ENCODE results near the gene SIRPG.

Gene SIRPG

DNA sequence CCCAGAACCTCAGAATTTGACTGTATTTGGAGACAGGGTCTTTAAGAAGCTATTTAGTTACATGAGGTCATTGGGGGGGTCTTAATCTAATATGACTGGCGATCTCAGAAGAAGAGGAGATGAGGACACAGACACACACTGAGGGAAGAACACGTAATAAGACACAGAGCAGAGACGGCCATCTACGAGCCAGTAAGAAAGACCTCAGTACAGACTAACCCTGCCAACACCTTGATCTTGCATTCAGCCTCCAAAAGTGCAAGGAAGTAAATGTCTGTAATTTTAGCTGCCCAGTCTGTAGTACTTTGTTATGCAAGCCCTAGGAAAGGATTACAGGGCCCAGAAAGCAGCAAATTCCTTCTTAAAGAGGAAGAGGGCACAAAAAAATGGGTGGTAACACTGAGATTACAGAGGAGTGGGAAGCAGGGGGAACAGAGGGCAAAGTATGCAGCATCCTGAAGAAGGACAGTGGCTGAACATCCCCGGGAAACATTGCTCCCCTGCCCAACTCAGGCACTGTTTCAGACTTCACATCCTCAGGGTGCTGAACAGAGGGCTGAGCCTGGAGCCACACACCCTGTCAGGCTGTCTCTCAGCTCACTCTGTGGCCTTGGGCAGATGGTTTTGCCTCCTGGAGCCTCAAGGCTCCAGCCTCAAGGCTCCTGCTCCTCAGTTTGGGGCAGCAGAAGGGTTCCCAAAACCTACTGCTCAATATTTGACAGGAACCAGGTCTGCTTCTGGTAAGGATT, 27.9 kb upstream of the SIRPG start:
- H3K27ac ChIP-seq (ENCODE audit: extremely low read depth, low read depth, low read length): no peak overlapping the region
- no peaks in the 10 kb centered on the region for H3K4me1 ChIP-seq (ENCODE audit: control insufficient read depth, insufficient read depth, low read length)
- TF ChIP-seq REST (tag by site-specific recombination; IDR thresholded peaks at IDR 0.05) (no peak), ZNF280D (tag by site-specific recombination; IDR thresholded peaks at IDR 0.05) (no peak), YY2 (tag by site-specific recombination; IDR thresholded peaks at IDR 0.05) (no peak)
- TF ChIP-seq, protein P1, sequence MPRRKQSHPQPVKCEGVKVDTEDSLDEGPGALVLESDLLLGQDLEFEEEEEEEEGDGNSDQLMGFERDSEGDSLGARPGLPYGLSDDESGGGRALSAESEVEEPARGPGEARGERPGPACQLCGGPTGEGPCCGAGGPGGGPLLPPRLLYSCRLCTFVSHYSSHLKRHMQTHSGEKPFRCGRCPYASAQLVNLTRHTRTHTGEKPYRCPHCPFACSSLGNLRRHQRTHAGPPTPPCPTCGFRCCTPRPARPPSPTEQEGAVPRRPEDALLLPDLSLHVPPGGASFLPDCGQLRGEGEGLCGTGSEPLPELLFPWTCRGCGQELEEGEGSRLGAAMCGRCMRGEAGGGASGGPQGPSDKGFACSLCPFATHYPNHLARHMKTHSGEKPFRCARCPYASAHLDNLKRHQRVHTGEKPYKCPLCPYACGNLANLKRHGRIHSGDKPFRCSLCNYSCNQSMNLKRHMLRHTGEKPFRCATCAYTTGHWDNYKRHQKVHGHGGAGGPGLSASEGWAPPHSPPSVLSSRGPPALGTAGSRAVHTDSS (tag by site-specific recombination; IDR thresholded peaks at IDR 0.05): no peak
- POLR2A ChIA-PET: no interaction called here
- CTCF ChIA-PET: no interaction called here
- H3K9me3 ChIP-seq (ENCODE audit: control insufficient read depth, insufficient read depth, low read depth, low read length): no peaks in the 10 kb centered on the region
- no peak overlapping the region for H3K4me3 ChIP-seq (ENCODE audit: low read depth, low read length)
- H3K36me3 ChIP-seq (ENCODE audit: control insufficient read depth in 2 of 2, insufficient read depth in 1 of 2, low read length in 2 of 2): no peaks in the 10 kb centered on the region

GRCh38 chr20:1684872-1685271, 27.3 kb upstream of the SIRPG start:
- no peak overlapping the region for H3K27ac ChIP-seq (ENCODE audit: extremely low read depth, low read depth, low read length)
- ChIA-PET CTCF (no interaction called here), POLR2A (no interaction called here)

More at GRCh38 chr20:1684872-1685271, 27.3 kb upstream of the SIRPG start:
- H3K4me1 ChIP-seq (ENCODE audit: control insufficient read depth, insufficient read depth, low read length): no peaks in the 10 kb centered on the region
- TF ChIP-seq, protein P2, sequence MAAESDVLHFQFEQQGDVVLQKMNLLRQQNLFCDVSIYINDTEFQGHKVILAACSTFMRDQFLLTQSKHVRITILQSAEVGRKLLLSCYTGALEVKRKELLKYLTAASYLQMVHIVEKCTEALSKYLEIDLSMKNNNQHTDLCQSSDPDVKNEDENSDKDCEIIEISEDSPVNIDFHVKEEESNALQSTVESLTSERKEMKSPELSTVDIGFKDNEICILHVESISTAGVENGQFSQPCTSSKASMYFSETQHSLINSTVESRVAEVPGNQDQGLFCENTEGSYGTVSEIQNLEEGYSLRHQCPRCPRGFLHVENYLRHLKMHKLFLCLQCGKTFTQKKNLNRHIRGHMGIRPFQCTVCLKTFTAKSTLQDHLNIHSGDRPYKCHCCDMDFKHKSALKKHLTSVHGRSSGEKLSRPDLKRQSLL (tag by site-specific recombination; IDR thresholded peaks at IDR 0.05): no peak
- no peak for TF ChIP-seq ZFP41 (tag by site-specific recombination; IDR thresholded peaks at IDR 0.05; ENCODE audit: borderline replicate concordance)
- TF ChIP-seq ZBTB48 (tag by site-specific recombination; IDR thresholded peaks at IDR 0.05): no peak
- TF ChIP-seq ZNF623 (tag by site-specific recombination; IDR thresholded peaks at IDR 0.05): no peak
- no peak for TF ChIP-seq ZNF23 (tag by site-specific recombination; IDR thresholded peaks at IDR 0.05; ENCODE audit: borderline replicate concordance)
- TF ChIP-seq INSM2 (tag by site-specific recombination; IDR thresholded peaks at IDR 0.05): no peak
- TF ChIP-seq, protein P3, sequence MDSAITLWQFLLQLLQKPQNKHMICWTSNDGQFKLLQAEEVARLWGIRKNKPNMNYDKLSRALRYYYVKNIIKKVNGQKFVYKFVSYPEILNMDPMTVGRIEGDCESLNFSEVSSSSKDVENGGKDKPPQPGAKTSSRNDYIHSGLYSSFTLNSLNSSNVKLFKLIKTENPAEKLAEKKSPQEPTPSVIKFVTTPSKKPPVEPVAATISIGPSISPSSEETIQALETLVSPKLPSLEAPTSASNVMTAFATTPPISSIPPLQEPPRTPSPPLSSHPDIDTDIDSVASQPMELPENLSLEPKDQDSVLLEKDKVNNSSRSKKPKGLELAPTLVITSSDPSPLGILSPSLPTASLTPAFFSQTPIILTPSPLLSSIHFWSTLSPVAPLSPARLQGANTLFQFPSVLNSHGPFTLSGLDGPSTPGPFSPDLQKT (IDR thresholded peaks at IDR 0.05; ENCODE audit: borderline replicate concordance, low read depth, low read length): no peak
- no peak for TF ChIP-seq KLF7 (tag by site-specific recombination; IDR thresholded peaks at IDR 0.05; ENCODE audit: borderline replicate concordance)
- TF ChIP-seq ZNF248 (tag by site-specific recombination; IDR thresholded peaks at IDR 0.05): no peak
- TF ChIP-seq ZNF10 (tag by site-specific recombination; IDR thresholded peaks at IDR 0.05): no peak
- no peak for TF ChIP-seq ZNF324 (tag by site-specific recombination; IDR thresholded peaks at IDR 0.05)
- TF ChIP-seq ZNF580 (tag by site-specific recombination; IDR thresholded peaks at IDR 0.05): no peak
- no peak for TF ChIP-seq ZNF302 (tag by site-specific recombination; IDR thresholded peaks at IDR 0.05; ENCODE audit: low read depth)
- TF ChIP-seq ZNF548 (tag by site-specific recombination; IDR thresholded peaks at IDR 0.05): no peak
- TF ChIP-seq ZBTB20 (tag by site-specific recombination; IDR thresholded peaks at IDR 0.05): no peak
- H3K9me3 ChIP-seq (ENCODE audit: control insufficient read depth, insufficient read depth, low read depth, low read length): no peaks in the 10 kb centered on the region
- H3K4me3 ChIP-seq (ENCODE audit: low read depth, low read length): no peak overlapping the region
- no peaks in the 10 kb centered on the region for H3K36me3 ChIP-seq (ENCODE audit: control insufficient read depth in 2 of 2, insufficient read depth in 1 of 2, low read length in 2 of 2)
